ENCODE measurements around the gene NGFR. TPM values are rescaled to one million over a fixed set of nuclear protein-coding genes. Genes with fewer than 3 reads are reported as not detected.

Gene NGFR
- total RNA-seq, 1 experiment from 2014 or later, result 0.34 TPM

Other genes starting within 250 kb of the NGFR start
- 4.5 and 6.8 TPM in 2 replicates for gene ZNF652, start 133.0 kb upstream of the NGFR start, total RNA-seq (2014; rRNA removed; shearing (Covaris generic))
- gene PHB1, start 80.4 kb upstream of the NGFR start, total RNA-seq (2014; rRNA removed; shearing (Covaris generic)), result 177 and 182 TPM in 2 replicates
- 0.03 TPM in 1 of 2 replicates, not detected in the other for gene NXPH3, start 80.6 kb downstream of the NGFR start, total RNA-seq (2014; rRNA removed; shearing (Covaris generic))
- gene SPOP, start 182.8 kb downstream of the NGFR start, total RNA-seq (2014; rRNA removed; shearing (Covaris generic)), result 27.1 and 32.9 TPM in 2 replicates
- gene SLC35B1, start 212.7 kb downstream of the NGFR start, total RNA-seq (2014; rRNA removed; shearing (Covaris generic)), result 58.1 and 58.2 TPM in 2 replicates